HepG2 (cell line): ENCODE data around the gene COBL. TPM values are rescaled to one million over a fixed set of nuclear protein-coding genes. Genes with fewer than 3 reads are reported as not detected.

ENCODE experiments used
- ATAC-seq: fragments of 200-7000 bp; cut with Tn5 transposase; 3 replicates; pipeline ENCODE4 v1.9.1; 2020; ENCODE audit warnings: mild to moderate bottlenecking, moderate library complexity
- BruUV-seq: library from RNA; stranded (reverse); fragments of 400-500 nt; replicated peaks from 2 replicates; lab custom pipeline; 2021; lab: Mats Ljungman, UMichigan
- CTCF ChIA-PET: fragments of 300-600 bp; formaldehyde crosslinking; extraction: SDS; loops from one replicate; lab custom pipeline; 2021; ENCODE audit warnings: low total read pairs, inconsistent platforms, low intra/inter-chr PET ratio; lab: Yijun Ruan, JAX
- POLR2A ChIA-PET: fragments of 350-600 bp; sonication (Branson Sonifier 250); formaldehyde crosslinking; loops from one replicate; lab custom pipeline; 2020; ENCODE audit warnings: antibody characterized with exemption, inconsistent platforms; lab: Yijun Ruan, JAX
- DNase-seq: peaks from one replicate; pipeline ENCODE4 v3.0.0-alpha.2; 2015; ENCODE audit warnings: low spot score
- FAIRE-seq: peaks from 3 replicates; lab custom pipeline; 2011; peaks lifted over from hg19 to GRCh38; lab: Jason Lieb, UNC
- H2AFZ ChIP-seq: one replicate; pipeline ENCODE4 v1.6.1; 2011; ENCODE audit warnings: low read length, inconsistent platforms
- H3K27ac ChIP-seq: fragments of 300-600 bp; 3 replicates; pipeline ENCODE4 v1.8.0; 2011; ENCODE audit warnings: mixed run types, mild to moderate bottlenecking, mixed read lengths, low read length, inconsistent platforms; ENCODE audit not compliant: insufficient read depth; ENCODE audit errors: extremely low read length
- H3K27me3 ChIP-seq, 2 experiments: fragments of 200-600 bp in 1 of 2; 2 replicates in 1 of 2; 3 replicates in 1 of 2; pipeline versions ENCODE4 v1.6.0 to v1.8.0; 2011; ENCODE audit warnings: low read length in 2 of 2, mild to moderate bottlenecking in 2 of 2, moderate library complexity in 2 of 2, inconsistent platforms in 1 of 2; ENCODE audit not compliant: insufficient read depth in 2 of 2, control insufficient read depth in 1 of 2
- H3K36me3 ChIP-seq, 2 experiments: fragments of 200-600 bp in 1 of 2; replicated peaks in 1 of 2; 2 replicates in 1 of 2; 3 replicates in 1 of 2; pipeline versions ENCODE4 v1.5.1 to v1.8.0; 2011; ENCODE audit warnings: low read length in 2 of 2, inconsistent platforms in 1 of 2; ENCODE audit not compliant: insufficient read depth in 2 of 2, control insufficient read depth in 1 of 2
- H3K4me1 ChIP-seq: 2 replicates; pipeline ENCODE4 v1.5.1; 2012; ENCODE audit warnings: low read length, inconsistent platforms; ENCODE audit not compliant: insufficient read depth
- H3K4me2 ChIP-seq: 2 replicates; pipeline ENCODE4 v1.6.0; 2011; ENCODE audit warnings: low read depth, low read length, inconsistent platforms
- H3K4me3 ChIP-seq, 3 experiments: fragments of 200-600 bp in 1 of 3; sonication (generic), shearing (Covaris generic) in 1 of 3; replicated peaks in 1 of 3; 2 replicates each; pipeline ENCODE4 v1.5.1; 2011 to 2016; ENCODE audit warnings: low read length in 3 of 3, inconsistent platforms in 2 of 3, low read depth in 2 of 3, mild to moderate bottlenecking in 2 of 3, control low read depth in 1 of 3, mixed read lengths in 1 of 3; ENCODE audit not compliant: insufficient read depth in 1 of 3
- H3K79me2 ChIP-seq: one replicate; pipeline ENCODE4 v1.6.1; 2011; ENCODE audit warnings: low read length, inconsistent platforms; ENCODE audit not compliant: insufficient read depth
- H3K9ac ChIP-seq: 2 replicates; pipeline ENCODE4 v1.6.0; 2011; ENCODE audit warnings: mild to moderate bottlenecking, low read depth, low read length, inconsistent platforms; ENCODE audit not compliant: insufficient read depth
- H3K9me3 ChIP-seq: 2 replicates; pipeline ENCODE4 v1.5.1; 2012; ENCODE audit warnings: mild to moderate bottlenecking, low read length
- H4K20me1 ChIP-seq: 2 replicates; pipeline ENCODE4 v1.6.0; 2011; ENCODE audit warnings: inconsistent platforms, mild to moderate bottlenecking, low read length, moderate library complexity; ENCODE audit not compliant: insufficient read depth
- ARHGAP35 ChIP-seq: sonication (generic); formaldehyde crosslinking; IDR thresholded peaks from 2 replicates; pipeline ENCODE4 v1.9.0; 2022; ENCODE audit warnings: mild to moderate bottlenecking, inconsistent platforms, moderate library complexity, missing genetic modification reagents, borderline replicate concordance
- DBP ChIP-seq: sonication (generic); formaldehyde crosslinking; IDR thresholded peaks from 2 replicates; pipeline ENCODE4 v1.4.0; 2020; ENCODE audit warnings: missing genetic modification reagents; ENCODE audit errors: not compliant biosample characterization
- GMEB2 ChIP-seq: IDR thresholded peaks from 2 replicates; pipeline ENCODE4 v1.6.1; 2016; ENCODE audit warnings: missing biosample characterization, missing genetic modification reagents, low read depth
- GTF3A ChIP-seq: sonication (generic); formaldehyde crosslinking; conservative IDR thresholded peaks from 2 replicates; pipeline ENCODE4 v1.4.0; 2020; ENCODE audit warnings: mild to moderate bottlenecking, missing genetic modification reagents
- SAFB2 ChIP-seq: sonication (generic); formaldehyde crosslinking; IDR thresholded peaks from 2 replicates; pipeline ENCODE4 v1.5.1; 2020; ENCODE audit warnings: missing genetic modification reagents, low read depth, mild to moderate bottlenecking, borderline replicate concordance
- SCMH1 ChIP-seq: sonication (generic); formaldehyde crosslinking; IDR thresholded peaks from 2 replicates; pipeline ENCODE4 v1.9.0; 2021; ENCODE audit warnings: missing genetic modification reagents, mild to moderate bottlenecking, borderline replicate concordance
- UBTF ChIP-seq: sonication (generic); formaldehyde crosslinking; IDR thresholded peaks from 2 replicates; pipeline ENCODE4 v1.4.0; 2020; ENCODE audit warnings: mild to moderate bottlenecking, missing genetic modification reagents
- ZNF569 ChIP-seq: sonication (generic); formaldehyde crosslinking; IDR thresholded peaks from 2 replicates; pipeline ENCODE4 v1.5.0; 2020; ENCODE audit warnings: mild to moderate bottlenecking, missing genetic modification reagents, moderate library complexity, borderline replicate concordance
- ZNF761 ChIP-seq: sonication (generic); formaldehyde crosslinking; conservative IDR thresholded peaks from 2 replicates; pipeline ENCODE4 v1.4.0; 2020; ENCODE audit warnings: mild to moderate bottlenecking, missing genetic modification reagents
- ZSCAN30 ChIP-seq: sonication (generic); formaldehyde crosslinking; IDR thresholded peaks from 2 replicates; pipeline ENCODE4 v1.5.0; 2020; ENCODE audit warnings: mild to moderate bottlenecking, missing genetic modification reagents
- WGBS: methylation state at CpG from one replicate; pipeline ENCODE4 v1.1.6; 2017; ENCODE audit warnings: low lambda C conversion rate; 5-methylcytosine and 5-hydroxymethylcytosine counted together
- in situ Hi-C: cut with HindIII; loops from 2 replicates; pipeline ENCODE4 v1.10.0; 2017; ENCODE audit warnings: low pct_unique_long_range_greater_than_20kb; ENCODE audit not compliant: extremely low pct_ligation_motif_present
- intact Hi-C: fragments of 100-400 bp; cut with micrococcal nuclease; formaldehyde crosslinking; loops from one replicate; pipeline ENCODE4 v1.10.0; 2022; ENCODE audit not compliant: unreplicated experiment
- polyA plus RNA-seq, 8 experiments: library from polyadenylated mRNA; depleted of rRNA in 3 of 8; stranded (reverse) in 7 of 8; unstranded in 1 of 8; fragments of >200 nt; fragmentation: Illumina TruSeq in 4 of 8; extraction: Trizol in 4 of 8; gene quantifications; 2 replicates each; pipeline versions ENCODE4 v1.2.1 to v1.2.3, GENCODE V29; 2011 to 2016; ENCODE audit warnings: low read depth in 4 of 8, missing spikeins in 1 of 8, mixed read lengths in 1 of 8; ENCODE audit not compliant: insufficient read depth in 1 of 8
- total RNA-seq, 5 experiments: library from RNA; depleted of rRNA; stranded (reverse); fragments of >200 nt; fragmentation: Illumina TruSeq; extraction: Trizol; gene quantifications; 2 replicates each; pipeline ENCODE4 v1.2.3, GENCODE V29; 2016; ENCODE audit warnings: low read depth in 1 of 5

The COBL gene
- total and polyA plus RNA-seq, 2 of the 13 experiments (the other 11 are each of a cell fraction or from before 2014, with no cell fraction given) = 3.8 to 4.9 TPM

- FAIRE-seq (no peak), DNase-seq (no peak), ATAC-seq (no peak)
- Histone ChIP-seq H3K9ac (no peak overlapping the region), H3K79me2 (no peaks in the 10 kb centered on the region), H3K4me2 (no peak overlapping the region), H3K4me3 (no peak overlapping the region), H3K4me1 (no peaks in the 10 kb centered on the region), H3K27ac (no peak overlapping the region), H3K27me3 (no peaks in the 10 kb centered on the region), H2AFZ (no peak overlapping the region), H3K9me3 (no peaks in the 10 kb centered on the region)
- CTCF ChIA-PET = no interaction called here
- in situ Hi-C loops = no loop called here
- BruUV-seq = no TSS peak
- intact Hi-C loops = no loop called here
- WGBS = 97% methylated on average over 9 of the region's 9 CpGs
- POLR2A ChIA-PET = no interaction called here
- TF ChIP-seq SAFB2 (CRISPR knock-in tag) = no peak
- TF ChIP-seq, all 625 proteins: peak for 0
- no peaks in the 10 kb centered on the region for H4K20me1 ChIP-seq
- peaks cover 0 to 15% of the 10 kb centered on the region in 2 experiments; a peak in 1 of 5 replicates for H3K36me3 ChIP-seq
These were observed 257.0 kb downstream of the COBL start for GRCh38 chr7:51059504-51060142.

- H3K27me3 ChIP-seq = no peaks in the 10 kb centered on the region
- FAIRE-seq (no peak), DNase-seq (no peak), ATAC-seq (no peak)
- H2AFZ ChIP-seq = no peak overlapping the region
- in situ Hi-C loops (no loop called here), intact Hi-C loops (no loop called here)
- POLR2A ChIA-PET = no interaction called here
- no peaks in the 10 kb centered on the region for H3K9me3 ChIP-seq
- H3K36me3 ChIP-seq = peaks cover 0 to 15% of the 10 kb centered on the region in 2 experiments; a peak in 1 of 5 replicates
- CTCF ChIA-PET = no interaction called here
- H3K4me1 ChIP-seq = no peaks in the 10 kb centered on the region
- H3K27ac ChIP-seq = no peak overlapping the region
- H3K4me3 ChIP-seq = no peak overlapping the region
- no peak overlapping the region for H3K9ac ChIP-seq
- no TSS peak for BruUV-seq
- 95% methylated on average over 11 of the region's 12 CpGs for whole genome bisulfite sequencing
- H3K79me2 ChIP-seq = no peaks in the 10 kb centered on the region
- H3K4me2 ChIP-seq = no peak overlapping the region
- H4K20me1 ChIP-seq = no peaks in the 10 kb centered on the region
- no peak for TF ChIP-seq ARHGAP35 (CRISPR knock-in tag)
- no peak for TF ChIP-seq UBTF (CRISPR knock-in tag)
- TF ChIP-seq ZNF761 (CRISPR knock-in tag) = no peak
- TF ChIP-seq GMEB2 (CRISPR knock-in tag) = no peak
- no peak for TF ChIP-seq ZNF569 (CRISPR knock-in tag)
- TF ChIP-seq ZSCAN30 (CRISPR knock-in tag) = no peak
- TF ChIP-seq DBP (CRISPR knock-in tag) = no peak
- no peak for TF ChIP-seq SCMH1
- no peak for TF ChIP-seq GTF3A (CRISPR knock-in tag)
These were observed 257.8 kb downstream of the COBL start for GRCh38 chr7:51058764-51059163.
